Type B pancreatic cell (in vitro differentiated cells): Measurements from ENCODE around the gene TBC1D32. TPM values are rescaled to one million over a fixed set of nuclear protein-coding genes. Genes with fewer than 3 reads are reported as not detected.
"Not testable (repeated sequence)": the region's sequence is repeated elsewhere in the genome, so short reads cannot be mapped to it uniquely, and the experiment has no call there.

ENCODE experiments used
- DNase-seq: peaks from one replicate; pipeline ENCODE4 v3.0.0; 2021; ENCODE audit warnings: mixed read lengths; ENCODE audit not compliant: unreplicated experiment; ENCODE audit errors: extremely low spot score
- H3K27ac Mint-ChIP-seq: 2 replicates; pipeline ENCODE4 v1.8.0; 2021; ENCODE audit warnings: mild to moderate bottlenecking, mixed read lengths
- H3K27me3 Mint-ChIP-seq: 2 replicates; pipeline ENCODE4 v1.8.0; 2021; ENCODE audit warnings: mixed read lengths
- H3K36me3 Mint-ChIP-seq: 2 replicates; pipeline ENCODE4 v1.8.0; 2021; ENCODE audit warnings: mixed read lengths
- H3K4me1 Mint-ChIP-seq: one replicate; pipeline ENCODE4 v1.8.0; 2021; ENCODE audit warnings: mixed read lengths; ENCODE audit not compliant: unreplicated experiment
- H3K4me3 Mint-ChIP-seq: 2 replicates; pipeline ENCODE4 v1.8.0; 2021; ENCODE audit warnings: mild to moderate bottlenecking, mixed read lengths
- H3K9me3 Mint-ChIP-seq: 2 replicates; pipeline ENCODE4 v1.8.0; 2021; ENCODE audit warnings: mixed read lengths
- total RNA-seq: library from RNA; stranded (reverse); gene quantifications from 2 replicates; pipeline ENCODE4 v1.2.1, GENCODE V29; 2021; ENCODE audit warnings: low replicate concordance
- TF ChIP-seq, protein P1 (sequence below): fragments of 200-600 bp; sonication (generic); conservative IDR thresholded peaks from 2 replicates; pipeline ENCODE4 v1.5.0; 2021; ENCODE audit warnings: antibody characterized with exemption, mild to moderate bottlenecking

Gene TBC1D32
- total RNA-seq, 1 donor from 2014 or later: 12.4 TPM

DNA sequence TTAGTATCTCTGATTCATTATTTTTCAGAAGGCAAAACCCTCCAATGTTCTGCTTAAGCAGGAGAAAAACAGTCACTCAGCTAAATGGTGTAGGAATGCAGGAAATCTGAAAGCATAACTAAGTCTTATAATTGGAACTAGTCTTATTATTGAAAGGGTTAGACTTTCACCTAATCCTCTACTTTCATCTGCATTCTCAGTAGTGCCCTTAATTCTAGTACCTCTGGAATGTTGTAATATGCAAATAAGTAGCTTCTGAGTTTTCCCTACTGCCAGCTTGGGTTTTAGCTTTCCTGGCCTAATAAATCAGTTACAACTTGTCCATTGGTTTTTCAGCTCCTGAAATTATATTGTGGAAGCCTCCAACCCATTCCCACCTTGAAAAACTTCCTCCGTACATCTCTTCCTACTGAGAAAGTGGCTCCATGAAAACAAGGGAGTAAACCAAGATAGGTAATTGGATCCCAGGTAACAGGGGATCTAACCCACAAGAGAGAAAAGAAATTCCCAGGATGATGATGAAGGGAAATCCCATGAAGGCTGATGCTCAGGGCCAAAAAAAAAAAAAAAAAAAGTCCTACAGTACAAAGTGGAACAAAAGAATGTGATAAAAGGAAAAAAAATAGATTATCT lies 147.0 kb downstream of the TBC1D32 start:
- DNase-seq: no peak
- TF ChIP-seq, protein P1, sequence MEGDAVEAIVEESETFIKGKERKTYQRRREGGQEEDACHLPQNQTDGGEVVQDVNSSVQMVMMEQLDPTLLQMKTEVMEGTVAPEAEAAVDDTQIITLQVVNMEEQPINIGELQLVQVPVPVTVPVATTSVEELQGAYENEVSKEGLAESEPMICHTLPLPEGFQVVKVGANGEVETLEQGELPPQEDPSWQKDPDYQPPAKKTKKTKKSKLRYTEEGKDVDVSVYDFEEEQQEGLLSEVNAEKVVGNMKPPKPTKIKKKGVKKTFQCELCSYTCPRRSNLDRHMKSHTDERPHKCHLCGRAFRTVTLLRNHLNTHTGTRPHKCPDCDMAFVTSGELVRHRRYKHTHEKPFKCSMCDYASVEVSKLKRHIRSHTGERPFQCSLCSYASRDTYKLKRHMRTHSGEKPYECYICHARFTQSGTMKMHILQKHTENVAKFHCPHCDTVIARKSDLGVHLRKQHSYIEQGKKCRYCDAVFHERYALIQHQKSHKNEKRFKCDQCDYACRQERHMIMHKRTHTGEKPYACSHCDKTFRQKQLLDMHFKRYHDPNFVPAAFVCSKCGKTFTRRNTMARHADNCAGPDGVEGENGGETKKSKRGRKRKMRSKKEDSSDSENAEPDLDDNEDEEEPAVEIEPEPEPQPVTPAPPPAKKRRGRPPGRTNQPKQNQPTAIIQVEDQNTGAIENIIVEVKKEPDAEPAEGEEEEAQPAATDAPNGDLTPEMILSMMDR: no peak
- Mint-ChIP-seq H3K36me3 (peaks cover 2% of the 10 kb centered on the region), H3K27me3 (no peaks in the 10 kb centered on the region), H3K27ac (peak overlapping the region; percentile 89), H3K9me3 (no peaks in the 10 kb centered on the region), H3K4me3 (peak overlapping the region; percentile 59), H3K4me1 (peaks cover 6% of the 10 kb centered on the region)

DNA sequence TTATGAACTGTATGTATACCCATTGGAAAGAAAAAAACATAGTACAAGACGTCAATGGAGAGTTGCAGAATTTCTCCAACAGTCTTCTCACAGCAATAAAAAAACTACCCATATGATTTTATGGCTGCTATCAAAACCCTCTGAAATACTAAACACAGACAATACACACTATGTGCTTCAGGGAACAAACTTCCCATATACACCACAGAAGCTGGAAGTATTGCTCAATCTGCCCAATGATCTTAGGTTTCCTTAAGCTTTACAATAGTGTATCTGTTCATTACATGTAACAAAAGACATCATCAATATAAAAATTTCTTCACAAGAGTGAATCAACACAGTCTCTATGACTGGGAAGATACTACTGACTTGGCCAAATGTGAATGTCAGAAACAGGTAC lies 150.5 kb downstream of the TBC1D32 start:
- Mint-ChIP-seq H3K9me3 (peaks cover 5% of the 10 kb centered on the region), H3K4me1 (peaks cover 6% of the 10 kb centered on the region), H3K27me3 (no peaks in the 10 kb centered on the region), H3K4me3 (no peak overlapping the region), H3K36me3 (peaks cover 13% of the 10 kb centered on the region), H3K27ac (no peak overlapping the region)
- TF ChIP-seq, protein P1: no peak
- no peak for DNase-seq

DNA sequence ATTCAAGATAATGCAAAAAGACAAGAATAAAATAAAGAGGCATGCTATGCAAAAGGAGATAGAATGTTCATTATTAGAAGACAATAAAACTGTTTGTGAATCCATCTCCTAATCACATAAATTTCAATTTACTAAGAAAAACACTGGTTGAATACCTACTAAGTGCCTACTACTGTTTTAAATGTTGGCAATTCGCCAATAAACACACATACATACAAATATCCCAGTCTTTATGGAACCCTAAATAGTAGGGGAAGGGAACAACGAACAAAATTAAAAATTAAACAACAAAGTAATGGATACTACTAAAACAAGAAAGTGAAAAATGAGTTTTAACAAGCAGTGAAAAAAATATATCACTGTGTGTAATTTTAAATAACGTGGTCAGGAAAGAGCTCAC lies 158.5 kb downstream of the TBC1D32 start:
- TF ChIP-seq, protein P1: no peak
- Mint-ChIP-seq H3K36me3 (peaks cover 19% of the 10 kb centered on the region), H3K27ac (no peak overlapping the region), H3K9me3 (no peaks in the 10 kb centered on the region), H3K27me3 (no peaks in the 10 kb centered on the region), H3K4me1 (no peaks in the 10 kb centered on the region), H3K4me3 (no peak overlapping the region)
- DNase-seq: no peak

DNA sequence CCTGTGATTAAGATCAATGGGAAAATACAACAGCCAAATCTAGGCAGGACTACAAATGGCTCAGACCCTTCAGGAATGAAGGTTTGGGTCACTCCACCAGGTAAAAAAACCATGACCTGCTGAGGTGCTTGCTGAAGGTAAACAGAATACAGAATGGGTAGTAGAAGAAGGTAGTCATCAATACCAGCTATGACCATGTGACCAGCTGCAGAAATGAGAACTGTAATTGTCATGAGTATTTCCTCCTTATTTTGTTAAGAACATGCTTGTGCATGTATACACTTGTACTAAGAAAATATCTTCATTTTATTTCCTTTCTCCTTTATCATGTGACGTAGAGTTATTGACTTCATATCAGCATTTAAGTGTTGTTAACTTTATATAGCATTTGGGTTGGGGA lies 161.8 kb downstream of the TBC1D32 start:
- not testable (repeated sequence) for DNase-seq, H3K27ac Mint-ChIP-seq, H3K4me1 Mint-ChIP-seq, H3K4me3 Mint-ChIP-seq, H3K27me3 Mint-ChIP-seq, H3K9me3 Mint-ChIP-seq
- peaks cover 11% of the 10 kb centered on the region for H3K36me3 Mint-ChIP-seq

DNA sequence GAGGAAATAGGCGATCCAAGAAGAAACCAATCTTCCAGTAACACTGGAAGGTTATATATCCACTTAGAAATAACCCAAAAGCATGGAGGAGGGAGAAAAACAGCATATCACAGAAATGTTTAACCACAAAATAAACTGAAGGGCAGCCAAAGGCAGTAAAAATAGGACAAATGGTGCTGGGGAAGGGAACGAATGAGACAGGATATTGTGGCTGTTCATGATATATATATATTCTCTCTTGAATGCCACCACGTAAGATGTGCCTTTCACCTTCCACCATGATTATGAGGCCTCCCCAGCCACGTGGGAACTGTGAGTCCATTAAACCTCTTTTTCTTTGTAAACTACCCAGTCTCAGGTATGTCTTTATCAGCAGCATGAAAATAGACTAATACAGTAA lies 162.4 kb downstream of the TBC1D32 start:
- no peak for DNase-seq
- no peak overlapping the region for H3K4me3 Mint-ChIP-seq
- TF ChIP-seq, protein P1: no peak
- no peaks in the 10 kb centered on the region for H3K27me3 Mint-ChIP-seq
- no peaks in the 10 kb centered on the region for H3K9me3 Mint-ChIP-seq
- H3K27ac Mint-ChIP-seq: no peak overlapping the region
- H3K4me1 Mint-ChIP-seq: no peaks in the 10 kb centered on the region
- H3K36me3 Mint-ChIP-seq: peaks cover 7% of the 10 kb centered on the region

DNA sequence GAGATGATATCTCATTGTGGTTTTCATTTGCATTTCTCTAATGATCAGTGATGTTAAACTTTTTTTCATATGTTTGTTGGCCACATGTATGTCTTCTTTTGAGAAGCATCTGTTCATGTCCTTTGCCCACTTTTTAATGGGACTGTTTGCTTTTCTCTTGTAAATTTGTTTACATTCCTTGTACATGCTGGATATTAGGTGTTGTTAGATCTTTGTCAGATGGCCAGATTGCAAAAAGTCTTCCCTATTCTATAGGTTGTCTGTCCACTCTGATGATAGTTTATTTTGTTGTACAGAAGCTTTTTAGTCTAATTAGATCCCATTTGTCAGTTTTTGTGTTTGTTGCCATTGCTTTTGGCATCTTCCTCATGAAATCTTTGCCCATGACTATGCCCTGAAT lies 172.4 kb downstream of the TBC1D32 start:
- Mint-ChIP-seq H3K27me3 (no peaks in the 10 kb centered on the region), H3K4me3 (no peak overlapping the region), H3K27ac (no peak overlapping the region), H3K4me1 (no peaks in the 10 kb centered on the region), H3K36me3 (peaks cover 18% of the 10 kb centered on the region), H3K9me3 (peaks cover 8% of the 10 kb centered on the region)
- DNase-seq: no peak
- TF ChIP-seq, protein P1: no peak
